Activated CD8-positive, alpha-beta T cell treated with anti-CD3 and anti-CD28 coated beads for 36 hours (primary cell): ENCODE measurements around the gene CCNG2. TPM values are rescaled to one million over a fixed set of nuclear protein-coding genes. Genes with fewer than 3 reads are reported as not detected.
"Not testable (repeated sequence)": the region's sequence is repeated elsewhere in the genome, so short reads cannot be mapped to it uniquely, and the experiment has no call there.

Experiments used
- ATAC-seq: fragments of 200-7000 bp; cut with Tn5 transposase; one replicate; pipeline ENCODE4 v1.10.0; 2021; ENCODE audit warnings: mild to moderate bottlenecking, moderate library complexity
- CTCF ChIA-PET: fragments of 350-600 bp; sonication (Branson Sonifier 250); formaldehyde crosslinking; loops from one replicate; lab custom pipeline; 2021; ENCODE audit warnings: antibody characterized with exemption; lab: Charles Lee
- POLR2A ChIA-PET: fragments of 350-600 bp; sonication (Branson Sonifier 250); formaldehyde crosslinking; loops from one replicate; lab custom pipeline; 2021; ENCODE audit warnings: antibody characterized with exemption; lab: Charles Lee
- DNase-seq: peaks from one replicate; pipeline ENCODE4 v3.0.0-alpha.2; 2020
- H3K27ac Mint-ChIP-seq: one replicate; pipeline ENCODE4 v1.8.0; 2021; ENCODE audit warnings: mild to moderate bottlenecking, mixed read lengths
- H3K27me3 Mint-ChIP-seq: one replicate; pipeline ENCODE4 v1.8.0; 2021; ENCODE audit warnings: mixed read lengths
- H3K36me3 Mint-ChIP-seq: one replicate; pipeline ENCODE4 v1.8.0; 2021; ENCODE audit warnings: low read depth, mixed read lengths
- H3K4me1 Mint-ChIP-seq: one replicate; pipeline ENCODE4 v1.8.0; 2021; ENCODE audit warnings: low read depth, mixed read lengths
- H3K4me3 Mint-ChIP-seq: one replicate; pipeline ENCODE4 v1.8.0; 2021; ENCODE audit warnings: mild to moderate bottlenecking, moderate library complexity, mixed read lengths
- H3K9me3 Mint-ChIP-seq: one replicate; pipeline ENCODE4 v1.8.0; 2021; ENCODE audit warnings: mixed read lengths
- intact Hi-C: fragments of 100-400 bp; cut with micrococcal nuclease; formaldehyde crosslinking; loops from one replicate; pipeline ENCODE4 v1.10.0; 2022
- total RNA-seq, 2 experiments: library from RNA; stranded (reverse); gene quantifications; one replicate each; pipeline ENCODE4 v1.2.3, GENCODE V29; 2021
- TF ChIP-seq, protein P1 (sequence below): fragments of 200-600 bp; IDR thresholded peaks from one replicate; pipeline ENCODE4 v1.8.0; 2022; ENCODE audit warnings: antibody characterized with exemption, mild to moderate bottlenecking

The CCNG2 gene
- total RNA-seq, 2 experiments from 2014 or later = 54.3 to 55.5 TPM

DNA sequence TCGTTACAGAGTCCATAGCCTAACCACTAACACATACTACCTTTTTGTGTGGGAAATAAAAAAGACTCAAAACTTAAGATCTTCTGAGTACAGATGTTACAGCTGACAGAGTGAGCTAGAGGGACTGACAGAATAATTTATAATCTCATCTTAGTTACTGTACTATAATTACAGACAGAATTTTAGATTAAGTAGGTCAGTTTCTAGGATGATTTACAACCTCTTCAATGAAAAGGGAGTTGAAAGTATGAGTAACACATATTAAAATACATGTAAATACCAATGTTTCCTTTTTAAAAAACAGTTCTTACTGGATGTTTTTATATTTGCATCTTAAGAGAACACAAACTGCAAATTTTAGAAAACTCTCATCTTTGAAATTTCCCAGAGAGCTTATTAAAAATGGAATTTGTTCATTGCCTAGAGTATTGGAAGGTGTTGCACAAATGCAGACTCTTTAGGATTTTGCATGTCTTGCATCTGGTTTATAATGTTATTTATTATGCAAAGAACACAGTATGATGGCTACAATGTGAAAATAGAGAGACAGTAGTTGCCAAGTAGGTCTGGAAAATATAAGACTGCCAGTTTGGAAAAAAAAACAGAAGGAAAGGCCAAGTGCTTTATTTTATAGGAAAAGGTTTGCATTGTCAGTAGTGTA is 24.2 kb upstream of the CCNG2 start:
- Mint-ChIP-seq H3K4me3 (no peak overlapping the region), H3K36me3 (no peaks in the 10 kb centered on the region), H3K27ac (no peak overlapping the region), H3K4me1 (peaks cover 5% of the 10 kb centered on the region), H3K9me3 (no peaks in the 10 kb centered on the region), H3K27me3 (no peaks in the 10 kb centered on the region)
- TF ChIP-seq, protein P1, sequence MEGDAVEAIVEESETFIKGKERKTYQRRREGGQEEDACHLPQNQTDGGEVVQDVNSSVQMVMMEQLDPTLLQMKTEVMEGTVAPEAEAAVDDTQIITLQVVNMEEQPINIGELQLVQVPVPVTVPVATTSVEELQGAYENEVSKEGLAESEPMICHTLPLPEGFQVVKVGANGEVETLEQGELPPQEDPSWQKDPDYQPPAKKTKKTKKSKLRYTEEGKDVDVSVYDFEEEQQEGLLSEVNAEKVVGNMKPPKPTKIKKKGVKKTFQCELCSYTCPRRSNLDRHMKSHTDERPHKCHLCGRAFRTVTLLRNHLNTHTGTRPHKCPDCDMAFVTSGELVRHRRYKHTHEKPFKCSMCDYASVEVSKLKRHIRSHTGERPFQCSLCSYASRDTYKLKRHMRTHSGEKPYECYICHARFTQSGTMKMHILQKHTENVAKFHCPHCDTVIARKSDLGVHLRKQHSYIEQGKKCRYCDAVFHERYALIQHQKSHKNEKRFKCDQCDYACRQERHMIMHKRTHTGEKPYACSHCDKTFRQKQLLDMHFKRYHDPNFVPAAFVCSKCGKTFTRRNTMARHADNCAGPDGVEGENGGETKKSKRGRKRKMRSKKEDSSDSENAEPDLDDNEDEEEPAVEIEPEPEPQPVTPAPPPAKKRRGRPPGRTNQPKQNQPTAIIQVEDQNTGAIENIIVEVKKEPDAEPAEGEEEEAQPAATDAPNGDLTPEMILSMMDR = no peak
- intact Hi-C loops = no loop called here
- ATAC-seq = no peak
- ChIA-PET CTCF (interaction anchor here (1.0 to 2.9 kb wide), 6 partner anchors 10 to 71 kb away, joined by 3 to 13 read pairs (median 5); no protein-coding TSS in a partner anchor), POLR2A (no interaction called here)
- no peak for DNase-seq

DNA sequence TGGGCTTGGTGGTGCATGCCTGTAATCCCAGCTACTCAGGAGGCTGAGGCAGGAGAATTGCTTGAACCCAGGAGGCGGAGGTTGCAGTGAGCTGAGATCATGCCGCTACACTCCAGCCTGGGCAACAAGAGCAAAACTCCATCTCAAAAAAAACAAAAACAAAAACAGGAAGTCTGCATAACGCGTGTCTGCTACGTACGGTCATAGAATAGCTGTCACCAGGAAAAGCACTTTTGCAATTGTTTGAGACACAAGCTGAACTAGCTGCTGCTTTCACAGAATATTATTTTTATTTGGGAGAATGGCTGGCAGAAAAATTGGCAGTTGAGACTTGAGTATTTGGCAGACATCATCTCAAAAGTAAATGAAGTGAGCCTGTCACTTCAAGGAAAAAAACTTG is 19.6 kb upstream of the CCNG2 start:
- DNase-seq, H3K36me3 Mint-ChIP-seq, H3K27ac Mint-ChIP-seq, H3K4me1 Mint-ChIP-seq, ATAC-seq, intact Hi-C loops, H3K27me3 Mint-ChIP-seq, H3K9me3 Mint-ChIP-seq, H3K4me3 Mint-ChIP-seq: not testable (repeated sequence)
- POLR2A ChIA-PET = interaction anchor here (0.6 kb wide), 1 partner anchor 23 kb away, joined by 3 read pairs; no protein-coding TSS in a partner anchor
- CTCF ChIA-PET = interaction anchor here (0.9 to 1.0 kb wide), 2 partner anchors 10 to 42 kb away, joined by 3 read pairs; no protein-coding TSS in a partner anchor

GRCh38 chr4:77141964-77142645 is 14.9 kb upstream of the CCNG2 start:
- no peak for ATAC-seq
- Mint-ChIP-seq H3K27me3 (no peaks in the 10 kb centered on the region), H3K4me1 (peaks cover 16% of the 10 kb centered on the region), H3K9me3 (no peaks in the 10 kb centered on the region), H3K36me3 (no peaks in the 10 kb centered on the region), H3K27ac (peak overlapping the region; percentile 15), H3K4me3 (no peak overlapping the region)
- no peak for DNase-seq
- POLR2A ChIA-PET = no interaction called here
- intact Hi-C loops = no loop called here
- TF ChIP-seq, protein P1 = no peak
- CTCF ChIA-PET = interaction anchor here (1.2 to 3.4 kb wide), 2 partner anchors 46 to 61 kb away, joined by 3 to 17 read pairs; no protein-coding TSS in a partner anchor

DNA sequence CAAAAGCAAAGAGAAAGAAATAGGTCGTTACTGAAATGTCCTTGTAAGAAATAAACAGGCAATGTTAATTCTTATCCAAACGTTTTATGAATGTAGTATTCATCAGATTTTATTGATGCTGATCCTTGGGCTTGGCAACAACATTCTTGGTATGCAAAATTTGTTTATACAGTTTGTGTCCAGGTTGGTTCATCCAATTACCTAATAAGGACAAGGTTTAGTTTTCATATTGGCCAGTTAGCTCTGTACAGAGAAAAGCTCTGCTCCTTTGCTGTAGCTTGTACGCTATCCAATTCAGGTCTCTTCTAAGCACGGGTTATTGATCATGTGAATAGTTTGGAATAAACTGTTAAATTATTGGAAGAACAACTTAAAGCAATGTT is 14.4 kb upstream of the CCNG2 start:
- ChIA-PET CTCF (interaction anchor here (0.9 to 3.4 kb wide), 4 partner anchors 11 to 61 kb away, joined by 3 to 17 read pairs (median 3); no protein-coding TSS in a partner anchor), POLR2A (interaction anchor here (0.9 kb wide), 1 partner anchor 11 kb away, joined by 3 read pairs; no protein-coding TSS in a partner anchor)
- H3K27me3 Mint-ChIP-seq = no peaks in the 10 kb centered on the region
- TF ChIP-seq, protein P1 = no peak
- H3K27ac Mint-ChIP-seq = no peak overlapping the region
- H3K4me1 Mint-ChIP-seq = peaks cover 16% of the 10 kb centered on the region
- no peaks in the 10 kb centered on the region for H3K9me3 Mint-ChIP-seq
- ATAC-seq = no peak
- intact Hi-C loops = no loop called here
- no peaks in the 10 kb centered on the region for H3K36me3 Mint-ChIP-seq
- no peak for DNase-seq
- no peak overlapping the region for H3K4me3 Mint-ChIP-seq

DNA sequence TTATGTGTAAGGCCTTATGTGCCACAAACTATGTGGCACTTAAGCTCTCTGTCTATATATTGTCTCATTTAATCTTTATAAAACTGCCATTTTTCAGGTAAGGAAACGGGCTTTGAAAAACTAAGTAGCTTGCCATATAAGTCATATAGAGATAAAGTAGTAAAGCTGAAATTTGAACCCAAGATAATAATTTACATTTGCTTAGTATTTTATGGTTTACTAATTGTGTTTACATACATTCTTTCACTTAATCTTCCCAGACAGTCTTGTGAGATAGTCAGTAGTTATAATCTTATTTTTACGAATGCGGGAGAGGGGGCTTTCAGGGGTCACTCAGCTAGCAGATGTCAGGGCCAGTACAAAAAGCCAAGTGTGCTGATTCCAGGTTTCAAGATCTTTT is 13.9 kb upstream of the CCNG2 start:
- no peaks in the 10 kb centered on the region for H3K9me3 Mint-ChIP-seq
- H3K4me1 Mint-ChIP-seq = peaks cover 16% of the 10 kb centered on the region
- H3K36me3 Mint-ChIP-seq = no peaks in the 10 kb centered on the region
- TF ChIP-seq, protein P1 = no peak
- ChIA-PET CTCF (interaction anchor here (0.9 to 3.4 kb wide), 3 partner anchors 11 to 47 kb away, joined by 3 to 17 read pairs (median 3); no protein-coding TSS in a partner anchor), POLR2A (interaction anchor here (0.9 kb wide), 1 partner anchor 11 kb away, joined by 3 read pairs; no protein-coding TSS in a partner anchor)
- no peaks in the 10 kb centered on the region for H3K27me3 Mint-ChIP-seq
- DNase-seq = no peak
- no peak overlapping the region for H3K27ac Mint-ChIP-seq
- ATAC-seq = no peak
- intact Hi-C loops = no loop called here
- H3K4me3 Mint-ChIP-seq = no peak overlapping the region
